ENCODE measurements around the gene HNF1A.

The HNF1A gene

GRCh38 chr12:120960657-120961056 is 17.7 kb upstream of the HNF1A start:
- no peak for DNase-seq

- no peak for DNase-seq
Measured at GRCh38 chr12:120961604-120962531, 16.5 kb upstream of the HNF1A start.

- DNase-seq, result no peak
Measured at GRCh38 chr12:120962532-120963020, 15.8 kb upstream of the HNF1A start.

- DNase-seq, result no peak
Measured at GRCh38 chr12:120964298-120964697, 14.0 kb upstream of the HNF1A start.

- no peak for DNase-seq
Measured at GRCh38 chr12:120965534-120966091, 12.7 kb upstream of the HNF1A start.

GRCh38 chr12:120970310-120970709 is 8.0 kb upstream of the HNF1A start:
- no peak for DNase-seq

- DNase-seq, result peak; percentile 60
Measured at GRCh38 chr12:120971299-120972180, 6.8 kb upstream of the HNF1A start.

- DNase-seq, result no peak
Measured at GRCh38 chr12:120972870-120973543, 5.3 kb upstream of the HNF1A start.

- DNase-seq, result no peak
Measured at GRCh38 chr12:120977531-120978295, 630 bp upstream of the HNF1A start.

GRCh38 chr12:120979220-120979861 is 998 bp downstream of the HNF1A start:
- DNase-seq, result no peak

GRCh38 chr12:120979862-120980696 is 1.7 kb downstream of the HNF1A start:
- DNase-seq, result no peak

GRCh38 chr12:120980800-120981368 is 2.5 kb downstream of the HNF1A start:
- no peak for DNase-seq

GRCh38 chr12:120981407-120981941 is 3.1 kb downstream of the HNF1A start:
- DNase-seq, result no peak

- DNase-seq, result no peak
Measured at GRCh38 chr12:120982659-120983058, 4.3 kb downstream of the HNF1A start.

- DNase-seq, result no peak
Measured at GRCh38 chr12:120983759-120984158, 5.4 kb downstream of the HNF1A start.

- no peak for DNase-seq
Measured at GRCh38 chr12:120984351-120984898, 6.1 kb downstream of the HNF1A start.

GRCh38 chr12:120988234-120988633 is 9.9 kb downstream of the HNF1A start:
- no peak for DNase-seq

GRCh38 chr12:120988658-120989057 is 10.3 kb downstream of the HNF1A start:
- DNase-seq, result no peak

- DNase-seq, result no peak
Measured at GRCh38 chr12:120989687-120990086, 11.3 kb downstream of the HNF1A start.

All from KG1 (cell line).